ENCODE measurements around the gene NAA60. TPM values are rescaled to one million over a fixed set of nuclear protein-coding genes. Genes with fewer than 3 reads are reported as not detected.
A peak's percentile ranks its signal among the peaks of the same experiment; 100 is the strongest.

The NAA60 gene
- total and polyA plus RNA-seq, 2 donors from 2014 or later = 51.6 to 66.6 TPM

GRCh38 chr16:3413730-3414379 lies 29.6 kb upstream of the NAA60 start:
- H3K36me3 ChIP-seq (ENCODE audit: control insufficient read depth in 2 of 3, insufficient read depth in 3 of 3, low read length in 3 of 3) = peaks cover under 1 to 1% (median under 1%) of the 10 kb centered on the region in 3 donors
- no peak overlapping the region for H3K4me3 ChIP-seq (ENCODE audit: low read length in 3 of 3)
- FAIRE-seq = no peak
- no peaks in the 10 kb centered on the region for H3K27me3 ChIP-seq (ENCODE audit: control insufficient read depth, insufficient read depth, low read length)
- no peak overlapping the region for H3K27ac ChIP-seq (ENCODE audit: low read depth in 2 of 2, low read length in 2 of 2)
- H3K9ac ChIP-seq (ENCODE audit: low read length in 3 of 3) = no peak overlapping the region
- intact Hi-C loops (cut with DNase I) = no loop called here
- no peaks in the 10 kb centered on the region for H3K4me1 ChIP-seq (ENCODE audit: control insufficient read depth in 2 of 3, insufficient read depth in 2 of 3, low read depth in 1 of 3, low read length in 3 of 3)
- no peak for TF ChIP-seq CTCF (IDR thresholded peaks at IDR 0.05; ENCODE audit: borderline replicate concordance, extremely low read depth, insufficient read depth)
- no peak for DNase-seq
- peaks cover 1 to 51% (median 10%) of the 10 kb centered on the region in 3 donors for H3K9me3 ChIP-seq (ENCODE audit: control insufficient read depth in 2 of 3, insufficient read depth in 1 of 3, low read length in 3 of 3)

GRCh38 chr16:3431779-3432219 lies 11.7 kb upstream of the NAA60 start:
- peaks cover 0 to 7% (median 0%) of the 10 kb centered on the region in 3 donors for H3K36me3 ChIP-seq (ENCODE audit: control insufficient read depth in 2 of 3, insufficient read depth in 3 of 3, low read length in 3 of 3)
- H3K9me3 ChIP-seq (ENCODE audit: control insufficient read depth in 2 of 3, insufficient read depth in 1 of 3, low read length in 3 of 3) = peaks cover 0 to 5% (median 0%) of the 10 kb centered on the region in 3 donors
- no peak for TF ChIP-seq CTCF (IDR thresholded peaks at IDR 0.05; ENCODE audit: borderline replicate concordance, extremely low read depth, insufficient read depth)
- FAIRE-seq = no peak
- intact Hi-C loops (cut with DNase I) = no loop called here
- H3K27me3 ChIP-seq (ENCODE audit: control insufficient read depth, insufficient read depth, low read length) = no peaks in the 10 kb centered on the region
- no peaks in the 10 kb centered on the region for H3K4me1 ChIP-seq (ENCODE audit: control insufficient read depth in 2 of 3, insufficient read depth in 2 of 3, low read depth in 1 of 3, low read length in 3 of 3)
- H3K27ac ChIP-seq (ENCODE audit: low read depth in 2 of 2, low read length in 2 of 2) = no peak overlapping the region
- no peak overlapping the region for H3K9ac ChIP-seq (ENCODE audit: low read length in 3 of 3)
- peak; percentile 31 to 74 (median 52) for DNase-seq
- H3K4me3 ChIP-seq (ENCODE audit: low read length in 3 of 3) = peak overlapping the region in 2 of 3 donors; percentile 40 to 53

- Histone ChIP-seq H3K27me3 (ENCODE audit: control insufficient read depth, insufficient read depth, low read length) (no peaks in the 10 kb centered on the region), H3K4me3 (ENCODE audit: low read length in 3 of 3) (no peak overlapping the region), H3K9ac (ENCODE audit: low read length in 3 of 3) (no peak overlapping the region), H3K36me3 (ENCODE audit: control insufficient read depth in 2 of 3, insufficient read depth in 3 of 3, low read length in 3 of 3) (peaks cover 0 to 11% (median 0%) of the 10 kb centered on the region in 3 donors), H3K9me3 (ENCODE audit: control insufficient read depth in 2 of 3, insufficient read depth in 1 of 3, low read length in 3 of 3) (peaks cover 0 to 5% (median 0%) of the 10 kb centered on the region in 3 donors), H3K4me1 (ENCODE audit: control insufficient read depth in 2 of 3, insufficient read depth in 2 of 3, low read depth in 1 of 3, low read length in 3 of 3) (no peaks in the 10 kb centered on the region), H3K27ac (ENCODE audit: low read depth in 2 of 2, low read length in 2 of 2) (no peak overlapping the region)
- intact Hi-C loops (cut with DNase I) = no loop called here
- FAIRE-seq (no peak), DNase-seq (no peak)
- no peak for TF ChIP-seq CTCF (IDR thresholded peaks at IDR 0.05; ENCODE audit: borderline replicate concordance, extremely low read depth, insufficient read depth)
These were observed 9.1 kb upstream of the NAA60 start for GRCh38 chr16:3434373-3434772.
